ENCODE data around the gene PDSS2. TPM values are rescaled to one million over a fixed set of nuclear protein-coding genes. Genes with fewer than 3 reads are reported as not detected.

PDSS2 gene
- total and polyA plus RNA-seq, 2 of the 8 experiments (the other 6 are each of a cell fraction or from before 2014, with no cell fraction given): 10.7 to 16.1 TPM

GRCh38 chr6:107116931-107117330 is 342.4 kb downstream of the PDSS2 start (continued):
- TF ChIP-seq, protein P1, sequence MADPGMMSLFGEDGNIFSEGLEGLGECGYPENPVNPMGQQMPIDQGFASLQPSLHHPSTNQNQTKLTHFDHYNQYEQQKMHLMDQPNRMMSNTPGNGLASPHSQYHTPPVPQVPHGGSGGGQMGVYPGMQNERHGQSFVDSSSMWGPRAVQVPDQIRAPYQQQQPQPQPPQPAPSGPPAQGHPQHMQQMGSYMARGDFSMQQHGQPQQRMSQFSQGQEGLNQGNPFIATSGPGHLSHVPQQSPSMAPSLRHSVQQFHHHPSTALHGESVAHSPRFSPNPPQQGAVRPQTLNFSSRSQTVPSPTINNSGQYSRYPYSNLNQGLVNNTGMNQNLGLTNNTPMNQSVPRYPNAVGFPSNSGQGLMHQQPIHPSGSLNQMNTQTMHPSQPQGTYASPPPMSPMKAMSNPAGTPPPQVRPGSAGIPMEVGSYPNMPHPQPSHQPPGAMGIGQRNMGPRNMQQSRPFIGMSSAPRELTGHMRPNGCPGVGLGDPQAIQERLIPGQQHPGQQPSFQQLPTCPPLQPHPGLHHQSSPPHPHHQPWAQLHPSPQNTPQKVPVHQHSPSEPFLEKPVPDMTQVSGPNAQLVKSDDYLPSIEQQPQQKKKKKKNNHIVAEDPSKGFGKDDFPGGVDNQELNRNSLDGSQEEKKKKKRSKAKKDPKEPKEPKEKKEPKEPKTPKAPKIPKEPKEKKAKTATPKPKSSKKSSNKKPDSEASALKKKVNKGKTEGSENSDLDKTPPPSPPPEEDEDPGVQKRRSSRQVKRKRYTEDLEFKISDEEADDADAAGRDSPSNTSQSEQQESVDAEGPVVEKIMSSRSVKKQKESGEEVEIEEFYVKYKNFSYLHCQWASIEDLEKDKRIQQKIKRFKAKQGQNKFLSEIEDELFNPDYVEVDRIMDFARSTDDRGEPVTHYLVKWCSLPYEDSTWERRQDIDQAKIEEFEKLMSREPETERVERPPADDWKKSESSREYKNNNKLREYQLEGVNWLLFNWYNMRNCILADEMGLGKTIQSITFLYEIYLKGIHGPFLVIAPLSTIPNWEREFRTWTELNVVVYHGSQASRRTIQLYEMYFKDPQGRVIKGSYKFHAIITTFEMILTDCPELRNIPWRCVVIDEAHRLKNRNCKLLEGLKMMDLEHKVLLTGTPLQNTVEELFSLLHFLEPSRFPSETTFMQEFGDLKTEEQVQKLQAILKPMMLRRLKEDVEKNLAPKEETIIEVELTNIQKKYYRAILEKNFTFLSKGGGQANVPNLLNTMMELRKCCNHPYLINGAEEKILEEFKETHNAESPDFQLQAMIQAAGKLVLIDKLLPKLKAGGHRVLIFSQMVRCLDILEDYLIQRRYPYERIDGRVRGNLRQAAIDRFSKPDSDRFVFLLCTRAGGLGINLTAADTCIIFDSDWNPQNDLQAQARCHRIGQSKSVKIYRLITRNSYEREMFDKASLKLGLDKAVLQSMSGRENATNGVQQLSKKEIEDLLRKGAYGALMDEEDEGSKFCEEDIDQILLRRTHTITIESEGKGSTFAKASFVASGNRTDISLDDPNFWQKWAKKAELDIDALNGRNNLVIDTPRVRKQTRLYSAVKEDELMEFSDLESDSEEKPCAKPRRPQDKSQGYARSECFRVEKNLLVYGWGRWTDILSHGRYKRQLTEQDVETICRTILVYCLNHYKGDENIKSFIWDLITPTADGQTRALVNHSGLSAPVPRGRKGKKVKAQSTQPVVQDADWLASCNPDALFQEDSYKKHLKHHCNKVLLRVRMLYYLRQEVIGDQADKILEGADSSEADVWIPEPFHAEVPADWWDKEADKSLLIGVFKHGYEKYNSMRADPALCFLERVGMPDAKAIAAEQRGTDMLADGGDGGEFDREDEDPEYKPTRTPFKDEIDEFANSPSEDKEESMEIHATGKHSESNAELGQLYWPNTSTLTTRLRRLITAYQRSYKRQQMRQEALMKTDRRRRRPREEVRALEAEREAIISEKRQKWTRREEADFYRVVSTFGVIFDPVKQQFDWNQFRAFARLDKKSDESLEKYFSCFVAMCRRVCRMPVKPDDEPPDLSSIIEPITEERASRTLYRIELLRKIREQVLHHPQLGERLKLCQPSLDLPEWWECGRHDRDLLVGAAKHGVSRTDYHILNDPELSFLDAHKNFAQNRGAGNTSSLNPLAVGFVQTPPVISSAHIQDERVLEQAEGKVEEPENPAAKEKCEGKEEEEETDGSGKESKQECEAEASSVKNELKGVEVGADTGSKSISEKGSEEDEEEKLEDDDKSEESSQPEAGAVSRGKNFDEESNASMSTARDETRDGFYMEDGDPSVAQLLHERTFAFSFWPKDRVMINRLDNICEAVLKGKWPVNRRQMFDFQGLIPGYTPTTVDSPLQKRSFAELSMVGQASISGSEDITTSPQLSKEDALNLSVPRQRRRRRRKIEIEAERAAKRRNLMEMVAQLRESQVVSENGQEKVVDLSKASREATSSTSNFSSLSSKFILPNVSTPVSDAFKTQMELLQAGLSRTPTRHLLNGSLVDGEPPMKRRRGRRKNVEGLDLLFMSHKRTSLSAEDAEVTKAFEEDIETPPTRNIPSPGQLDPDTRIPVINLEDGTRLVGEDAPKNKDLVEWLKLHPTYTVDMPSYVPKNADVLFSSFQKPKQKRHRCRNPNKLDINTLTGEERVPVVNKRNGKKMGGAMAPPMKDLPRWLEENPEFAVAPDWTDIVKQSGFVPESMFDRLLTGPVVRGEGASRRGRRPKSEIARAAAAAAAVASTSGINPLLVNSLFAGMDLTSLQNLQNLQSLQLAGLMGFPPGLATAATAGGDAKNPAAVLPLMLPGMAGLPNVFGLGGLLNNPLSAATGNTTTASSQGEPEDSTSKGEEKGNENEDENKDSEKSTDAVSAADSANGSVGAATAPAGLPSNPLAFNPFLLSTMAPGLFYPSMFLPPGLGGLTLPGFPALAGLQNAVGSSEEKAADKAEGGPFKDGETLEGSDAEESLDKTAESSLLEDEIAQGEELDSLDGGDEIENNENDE (IDR thresholded peaks at IDR 0.05; ENCODE audit: insufficient replicate concordance, low read length): peak; percentile 96
- TF ChIP-seq POLR2A (IDR thresholded peaks at IDR 0.05; ENCODE audit: control extremely low read depth in 1 of 2, low read depth in 2 of 2, low read length in 2 of 2): 0 out of 3 replicates have a peak, but pooled peaks of 1 of the 2 experiments have one; percentile 16
